Measurements from ENCODE around the gene PCDH8. TPM values are rescaled to one million over a fixed set of nuclear protein-coding genes. Genes with fewer than 3 reads are reported as not detected.
"Not testable (repeated sequence)": the region's sequence is repeated elsewhere in the genome, so short reads cannot be mapped to it uniquely, and the experiment has no call there.

PCDH8 gene
- total RNA-seq, 1 donor, result 0.27 TPM

GRCh38 chr13:52830946-52831345, 17.5 kb downstream of the PCDH8 start:
- no peak for DNase-seq (ENCODE audit: low read depth in 2 of 3, low spot score in 2 of 3)

GRCh38 chr13:52827839-52828238, 20.6 kb downstream of the PCDH8 start:
- DNase-seq (ENCODE audit: low read depth in 2 of 3, low spot score in 2 of 3), result no peak

- not testable (repeated sequence) for DNase-seq (ENCODE audit: low read depth in 2 of 3, low spot score in 2 of 3)
These were observed 30.6 kb downstream of the PCDH8 start for GRCh38 chr13:52817886-52818285.

GRCh38 chr13:52815330-52815729, 33.1 kb downstream of the PCDH8 start:
- no peak for DNase-seq (ENCODE audit: low read depth in 2 of 3, low spot score in 2 of 3)

- DNase-seq (ENCODE audit: low read depth in 2 of 3, low spot score in 2 of 3), result no peak
These were observed 35.5 kb downstream of the PCDH8 start for GRCh38 chr13:52812941-52813340.

GRCh38 chr13:52811841-52812240, 36.6 kb downstream of the PCDH8 start:
- DNase-seq (ENCODE audit: low read depth in 2 of 3, low spot score in 2 of 3), result no peak

GRCh38 chr13:52810526-52810925, 37.9 kb downstream of the PCDH8 start:
- peak in 1 of 3 donors; percentile 18 for DNase-seq (ENCODE audit: low read depth in 2 of 3, low spot score in 2 of 3)

GRCh38 chr13:52810011-52810410, 38.4 kb downstream of the PCDH8 start:
- no peak for DNase-seq (ENCODE audit: low read depth in 2 of 3, low spot score in 2 of 3)

- DNase-seq (ENCODE audit: low read depth in 2 of 3, low spot score in 2 of 3), result peak in 2 of 3 donors; percentile 91 to 92
These were observed 39.1 kb downstream of the PCDH8 start for GRCh38 chr13:52809310-52809769.

GRCh38 chr13:52808842-52809219, 39.6 kb downstream of the PCDH8 start:
- DNase-seq (ENCODE audit: low read depth in 2 of 3, low spot score in 2 of 3), result no peak

GRCh38 chr13:52806029-52806428, 42.4 kb downstream of the PCDH8 start:
- DNase-seq (ENCODE audit: low read depth in 2 of 3, low spot score in 2 of 3), result no peak

- no peak for DNase-seq (ENCODE audit: low read depth in 2 of 3, low spot score in 2 of 3)
These were observed 44.2 kb downstream of the PCDH8 start for GRCh38 chr13:52804202-52804641.

GRCh38 chr13:52800856-52801255, 47.6 kb downstream of the PCDH8 start:
- DNase-seq (ENCODE audit: low read depth in 2 of 3, low spot score in 2 of 3), result no peak

GRCh38 chr13:52798770-52799430, 49.5 kb downstream of the PCDH8 start:
- no peak for DNase-seq (ENCODE audit: low read depth in 2 of 3, low spot score in 2 of 3)

- DNase-seq (ENCODE audit: low read depth in 2 of 3, low spot score in 2 of 3), result no peak
These were observed 51.3 kb downstream of the PCDH8 start for GRCh38 chr13:52797176-52797575.

GRCh38 chr13:52794589-52794988, 53.9 kb downstream of the PCDH8 start:
- DNase-seq (ENCODE audit: low read depth in 2 of 3, low spot score in 2 of 3), result no peak

- DNase-seq (ENCODE audit: low read depth in 2 of 3, low spot score in 2 of 3), result no peak
These were observed 54.9 kb downstream of the PCDH8 start for GRCh38 chr13:52793515-52794061.

Small RNAs within 50 kb of the gene (small RNA-seq; reads per million reads assigned to genes)
- gene MIR759, result not detected

Other genes starting within 250 kb of the PCDH8 start
- gene HNRNPA1L2, start 206.2 kb downstream of the PCDH8 start, total RNA-seq, result 2.4 TPM
- gene SUGT1, start 195.8 kb downstream of the PCDH8 start, total RNA-seq, result 12.9 TPM
- 1.3 TPM for gene CNMD, start 108.8 kb downstream of the PCDH8 start, total RNA-seq
- 0.27 TPM for gene OLFM4, start 180.2 kb upstream of the PCDH8 start, total RNA-seq

Data from hematopoietic multipotent progenitor cell (in vitro differentiated cells).